IgD-negative memory B cell (primary cell): ENCODE measurements around the gene DGKQ. TPM values are rescaled to one million over a fixed set of nuclear protein-coding genes. Genes with fewer than 3 reads are reported as not detected.
A peak's percentile ranks its signal among the peaks of the same experiment; 100 is the strongest.

Experiments used
- H3K27ac Mint-ChIP-seq, 3 donors: one replicate each; pipeline ENCODE4 v1.8.0; 2020 to 2022; ENCODE audit warnings: mild to moderate bottlenecking in 3 of 3, mixed read lengths in 3 of 3, moderate library complexity in 1 of 3
- H3K27me3 Mint-ChIP-seq: one replicate; pipeline ENCODE4 v1.8.0; 2021; ENCODE audit warnings: mixed read lengths
- H3K36me3 Mint-ChIP-seq: one replicate; pipeline ENCODE4 v1.8.0; 2020; ENCODE audit warnings: mild to moderate bottlenecking, mixed read lengths
- H3K4me1 Mint-ChIP-seq, 3 donors: one replicate each; pipeline ENCODE4 v1.8.0; 2020 to 2022; ENCODE audit warnings: mixed read lengths in 3 of 3, mild to moderate bottlenecking in 1 of 3
- H3K4me3 Mint-ChIP-seq, 4 donors: one replicate each; pipeline ENCODE4 v1.8.0; 2020 to 2022; ENCODE audit warnings: mild to moderate bottlenecking in 4 of 4, mixed read lengths in 4 of 4, moderate library complexity in 3 of 4
- H3K9me3 Mint-ChIP-seq, 3 donors: one replicate each; pipeline ENCODE4 v1.8.0; 2020 to 2021; ENCODE audit warnings: mixed read lengths in 3 of 3, mild to moderate bottlenecking in 1 of 3
- polyA plus RNA-seq: library from polyadenylated mRNA; unstranded; fragments of 300-500 nt; fragmentation: Illumina TruSeq; gene quantifications from one replicate; pipeline ENCODE4 v1.2.3, GENCODE V29; 2021

The DGKQ gene
- polyA plus RNA-seq, 1 donor from 2014 or later, result 3.5 TPM

- Mint-ChIP-seq H3K9me3 (peaks cover 0 to 2% (median 0%) of the 10 kb centered on the region in 3 donors), H3K4me1 (peaks cover 24 to 34% (median 29%) of the 10 kb centered on the region in 3 donors), H3K36me3 (peaks cover 4% of the 10 kb centered on the region), H3K4me3 (no peak overlapping the region), H3K27ac (no peak overlapping the region), H3K27me3 (no peaks in the 10 kb centered on the region)
These were observed 58.8 kb downstream of the DGKQ start for GRCh38 chr4:914531-914930.

DNA sequence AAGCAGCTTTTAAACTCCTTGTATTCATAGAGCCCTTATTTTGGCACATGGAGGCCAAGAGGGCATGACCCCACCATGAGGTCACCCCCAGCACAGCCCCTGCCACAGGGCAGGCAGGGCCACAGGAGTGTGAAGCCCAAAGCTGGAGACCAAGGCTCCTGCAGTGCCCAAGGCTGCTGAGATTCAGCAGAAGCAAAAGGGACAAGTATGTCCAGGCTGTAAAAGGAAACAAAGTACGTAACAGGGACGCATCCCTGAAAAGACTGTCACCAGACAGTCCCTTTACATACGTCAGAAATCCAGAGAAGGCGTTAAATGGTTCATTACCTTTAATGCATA is 60.1 kb downstream of the DGKQ start:
- no peaks in the 10 kb centered on the region for H3K27me3 Mint-ChIP-seq
- no peak overlapping the region for H3K4me3 Mint-ChIP-seq
- no peak overlapping the region for H3K27ac Mint-ChIP-seq
- H3K4me1 Mint-ChIP-seq, result peaks cover 23 to 30% (median 25%) of the 10 kb centered on the region in 3 donors
- H3K36me3 Mint-ChIP-seq, result peaks cover 2% of the 10 kb centered on the region
- no peaks in the 10 kb centered on the region for H3K9me3 Mint-ChIP-seq

GRCh38 chr4:912548-913279 is 60.7 kb downstream of the DGKQ start:
- Mint-ChIP-seq H3K27ac (peak overlapping the region in 1 of 3 donors; percentile 78), H3K9me3 (no peaks in the 10 kb centered on the region), H3K4me3 (no peak overlapping the region), H3K27me3 (no peaks in the 10 kb centered on the region), H3K4me1 (peaks cover 17 to 26% (median 20%) of the 10 kb centered on the region in 3 donors), H3K36me3 (peaks cover 2% of the 10 kb centered on the region)

DNA sequence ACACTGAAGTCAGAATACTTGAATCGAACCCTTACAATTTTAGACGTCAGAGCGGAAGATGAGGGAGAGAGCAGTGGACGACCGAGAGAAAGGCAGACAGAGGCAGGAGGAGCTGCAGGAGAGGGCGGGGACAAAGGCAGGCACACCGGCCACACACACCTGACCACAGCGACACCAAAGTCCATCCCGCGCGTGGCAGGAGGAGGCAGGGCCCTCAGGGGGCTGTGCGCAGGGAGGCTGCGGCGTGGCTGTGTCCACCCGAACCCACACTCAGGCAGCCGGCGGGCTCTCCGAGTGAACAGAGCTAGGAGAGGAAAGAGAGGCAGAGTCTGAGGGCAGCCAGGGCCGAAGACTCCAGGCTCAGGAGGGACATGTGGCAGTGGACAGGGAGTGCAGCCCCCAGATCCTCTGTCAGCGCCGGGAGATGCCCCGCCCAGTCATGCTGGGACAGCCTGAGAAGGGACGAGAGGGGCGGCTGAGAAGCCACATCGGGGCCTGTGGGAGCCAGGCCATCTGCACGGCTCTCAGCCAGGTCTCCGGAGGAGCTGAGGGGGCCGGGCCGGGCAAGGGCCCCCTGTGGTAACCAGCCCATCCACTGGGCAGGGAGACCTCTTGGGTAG is 61.4 kb downstream of the DGKQ start:
- H3K9me3 Mint-ChIP-seq, result no peaks in the 10 kb centered on the region
- peak overlapping the region in 1 of 3 donors; percentile 74 for H3K27ac Mint-ChIP-seq
- no peaks in the 10 kb centered on the region for H3K27me3 Mint-ChIP-seq
- peaks cover 15 to 20% (median 16%) of the 10 kb centered on the region in 3 donors for H3K4me1 Mint-ChIP-seq
- H3K4me3 Mint-ChIP-seq, result no peak overlapping the region
- peaks cover 2% of the 10 kb centered on the region for H3K36me3 Mint-ChIP-seq

DNA sequence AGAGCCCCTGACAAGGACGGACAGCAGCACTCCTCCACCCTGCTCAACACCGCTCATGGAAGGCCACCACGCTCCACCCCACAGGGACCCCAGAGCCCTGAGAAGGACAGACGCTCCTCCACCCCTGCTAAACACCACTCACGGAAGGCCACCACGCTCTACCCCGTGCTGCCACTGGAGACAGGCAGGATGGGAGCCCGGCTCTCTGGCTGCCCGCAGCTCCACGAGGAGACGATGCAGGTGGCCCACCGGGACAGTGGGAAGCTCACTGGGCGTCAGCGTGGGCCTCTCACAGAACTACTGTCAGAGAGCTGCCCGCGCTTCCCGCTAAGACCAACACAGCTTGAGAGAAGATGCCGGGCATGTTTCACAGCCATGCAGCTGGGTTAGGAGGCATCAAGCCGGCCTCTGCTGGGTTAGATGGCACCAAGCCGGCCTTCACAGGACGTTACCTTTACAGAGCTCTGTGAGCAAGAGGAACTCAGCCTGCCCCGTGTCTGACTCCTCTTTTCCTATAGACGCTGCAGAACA is 62.1 kb downstream of the DGKQ start:
- peaks cover 10 to 15% (median 12%) of the 10 kb centered on the region in 3 donors for H3K4me1 Mint-ChIP-seq
- peaks cover 2% of the 10 kb centered on the region for H3K36me3 Mint-ChIP-seq
- no peak overlapping the region for H3K4me3 Mint-ChIP-seq
- H3K27ac Mint-ChIP-seq, result peak overlapping the region in 1 of 3 donors; percentile 74
- H3K27me3 Mint-ChIP-seq, result no peaks in the 10 kb centered on the region
- no peaks in the 10 kb centered on the region for H3K9me3 Mint-ChIP-seq

GRCh38 chr4:910366-911091 is 62.8 kb downstream of the DGKQ start:
- H3K27ac Mint-ChIP-seq, result no peak overlapping the region
- H3K36me3 Mint-ChIP-seq, result peaks cover 2% of the 10 kb centered on the region
- no peak overlapping the region for H3K4me3 Mint-ChIP-seq
- H3K4me1 Mint-ChIP-seq, result peaks cover 6 to 9% (median 6%) of the 10 kb centered on the region in 3 donors
- no peaks in the 10 kb centered on the region for H3K9me3 Mint-ChIP-seq
- no peaks in the 10 kb centered on the region for H3K27me3 Mint-ChIP-seq

DNA sequence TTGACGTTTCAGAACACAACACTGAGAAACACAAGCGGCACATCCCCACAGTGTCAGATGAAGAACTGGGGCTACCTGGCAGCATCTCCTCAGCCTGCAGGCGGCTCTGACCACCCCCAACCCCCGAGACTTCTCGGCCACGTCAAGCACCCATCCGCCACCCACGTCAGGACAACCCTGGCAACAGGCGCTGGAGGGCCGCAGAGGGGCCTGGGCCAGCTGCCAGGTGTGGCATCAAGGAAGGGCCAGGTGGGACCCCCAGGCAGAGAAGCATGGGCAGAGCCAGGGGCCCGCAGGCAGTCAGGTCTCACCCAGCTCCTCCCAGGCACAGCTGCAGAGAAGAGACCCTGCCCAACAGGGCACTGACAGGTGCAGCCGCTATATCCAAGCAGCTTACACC is 63.5 kb downstream of the DGKQ start:
- Mint-ChIP-seq H3K36me3 (peaks cover 2% of the 10 kb centered on the region), H3K27ac (no peak overlapping the region), H3K27me3 (no peaks in the 10 kb centered on the region), H3K4me3 (no peak overlapping the region), H3K9me3 (no peaks in the 10 kb centered on the region), H3K4me1 (peaks cover 0 to 2% (median 0%) of the 10 kb centered on the region in 3 donors)

GRCh38 chr4:909131-909571 is 64.2 kb downstream of the DGKQ start:
- no peak overlapping the region for H3K27ac Mint-ChIP-seq
- peaks cover 0 to 2% (median 0%) of the 10 kb centered on the region in 3 donors for H3K4me1 Mint-ChIP-seq
- H3K4me3 Mint-ChIP-seq, result no peak overlapping the region

More at GRCh38 chr4:909131-909571, 64.2 kb downstream of the DGKQ start:
- H3K9me3 Mint-ChIP-seq, result no peaks in the 10 kb centered on the region
- H3K27me3 Mint-ChIP-seq, result no peaks in the 10 kb centered on the region
- peaks cover 2% of the 10 kb centered on the region for H3K36me3 Mint-ChIP-seq

Other genes starting within 250 kb of the DGKQ start
- gene CPLX1, start 147.4 kb downstream of the DGKQ start, polyA plus RNA-seq, result not detected
- gene GAK, start 41.3 kb downstream of the DGKQ start, polyA plus RNA-seq, result 74.7 TPM
- 20.0 TPM for gene TMEM175, start 41.1 kb downstream of the DGKQ start, polyA plus RNA-seq
- 8.5 TPM for gene IDUA, start 13.5 kb upstream of the DGKQ start, polyA plus RNA-seq
- 0.70 TPM for gene SLC26A1, start 19.8 kb upstream of the DGKQ start, polyA plus RNA-seq
- 0.93 TPM for gene FGFRL1, start 38.1 kb upstream of the DGKQ start, polyA plus RNA-seq
- 0.68 TPM for gene RNF212, start 140.0 kb upstream of the DGKQ start, polyA plus RNA-seq
- 8.6 TPM for gene SPON2, start 199.0 kb upstream of the DGKQ start, polyA plus RNA-seq